Prostate gland (tissue), 2 donors: ENCODE data around the gene EIPR1.

Source experiments
- POLR2A ChIP-seq: fragments of 450-650 bp; IDR thresholded peaks from one replicate; pipeline ENCODE4 v1.6.1; 2016; ENCODE audit warnings: antibody characterized with exemption, mild to moderate bottlenecking
- POLR2AphosphoS5 ChIP-seq: sonication (generic); formaldehyde crosslinking; IDR thresholded peaks from one replicate; pipeline ENCODE4 v1.6.1; 2017; ENCODE audit warnings: antibody characterized with exemption
- TF ChIP-seq, protein P1 (sequence below), 4 experiments: fragments of 200-600 bp in 2 of 4; fragments of 450-650 bp in 2 of 4; sonication (generic) in 2 of 4; IDR thresholded peaks; 1 replicate in 3 of 4; 2 replicates in 1 of 4; pipeline ENCODE4 v1.5.1; 2016 to 2019; ENCODE audit warnings: antibody characterized with exemption in 4 of 4, mild to moderate bottlenecking in 2 of 4, moderate library complexity in 2 of 4

DNA sequence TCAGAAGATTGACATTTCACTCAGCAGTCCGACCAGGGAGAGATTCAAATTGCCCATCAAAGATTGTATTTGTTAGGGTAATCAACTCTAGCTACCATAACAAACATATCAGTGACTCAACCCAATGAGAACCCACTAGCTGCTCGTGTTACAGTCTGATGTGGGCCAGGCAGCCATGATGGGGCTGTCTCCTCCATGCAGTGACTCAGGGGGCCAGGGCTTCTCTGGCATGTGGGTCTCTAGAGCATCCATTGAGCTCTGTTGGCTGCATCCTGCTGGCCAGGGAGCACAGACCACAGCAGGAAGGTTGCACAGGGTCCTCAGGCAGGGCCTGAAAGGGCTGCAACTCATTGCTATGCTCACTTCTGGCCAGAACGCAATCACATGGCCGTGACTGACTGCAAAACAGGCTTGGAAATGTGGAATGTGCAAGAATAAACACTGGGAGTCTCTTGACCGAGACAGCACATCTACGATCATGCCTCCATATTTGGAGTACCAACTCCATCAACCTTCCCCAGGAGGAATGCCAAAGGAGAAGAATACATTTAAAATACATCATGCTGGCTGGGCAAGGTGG lies 216.8 kb downstream of the EIPR1 start:
- TF ChIP-seq, protein P1, sequence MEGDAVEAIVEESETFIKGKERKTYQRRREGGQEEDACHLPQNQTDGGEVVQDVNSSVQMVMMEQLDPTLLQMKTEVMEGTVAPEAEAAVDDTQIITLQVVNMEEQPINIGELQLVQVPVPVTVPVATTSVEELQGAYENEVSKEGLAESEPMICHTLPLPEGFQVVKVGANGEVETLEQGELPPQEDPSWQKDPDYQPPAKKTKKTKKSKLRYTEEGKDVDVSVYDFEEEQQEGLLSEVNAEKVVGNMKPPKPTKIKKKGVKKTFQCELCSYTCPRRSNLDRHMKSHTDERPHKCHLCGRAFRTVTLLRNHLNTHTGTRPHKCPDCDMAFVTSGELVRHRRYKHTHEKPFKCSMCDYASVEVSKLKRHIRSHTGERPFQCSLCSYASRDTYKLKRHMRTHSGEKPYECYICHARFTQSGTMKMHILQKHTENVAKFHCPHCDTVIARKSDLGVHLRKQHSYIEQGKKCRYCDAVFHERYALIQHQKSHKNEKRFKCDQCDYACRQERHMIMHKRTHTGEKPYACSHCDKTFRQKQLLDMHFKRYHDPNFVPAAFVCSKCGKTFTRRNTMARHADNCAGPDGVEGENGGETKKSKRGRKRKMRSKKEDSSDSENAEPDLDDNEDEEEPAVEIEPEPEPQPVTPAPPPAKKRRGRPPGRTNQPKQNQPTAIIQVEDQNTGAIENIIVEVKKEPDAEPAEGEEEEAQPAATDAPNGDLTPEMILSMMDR (IDR thresholded peaks at IDR 0.05): no peak
- TF ChIP-seq POLR2A: no peak
- no peak for TF ChIP-seq POLR2AphosphoS5
